GM21528 (cell line): ENCODE data around the gene DYNLT5.
A peak's percentile ranks its signal among the peaks of the same experiment; 100 is the strongest.

Experiments
- ATAC-seq: cut with Tn5 transposase; IDR thresholded peaks from one replicate; pipeline ENCODE4 v1.9.1; 2021; ENCODE audit warnings: mild to moderate bottlenecking, moderate library complexity; ENCODE audit not compliant: unreplicated experiment, low FRiP score

The DYNLT5 gene

DNA sequence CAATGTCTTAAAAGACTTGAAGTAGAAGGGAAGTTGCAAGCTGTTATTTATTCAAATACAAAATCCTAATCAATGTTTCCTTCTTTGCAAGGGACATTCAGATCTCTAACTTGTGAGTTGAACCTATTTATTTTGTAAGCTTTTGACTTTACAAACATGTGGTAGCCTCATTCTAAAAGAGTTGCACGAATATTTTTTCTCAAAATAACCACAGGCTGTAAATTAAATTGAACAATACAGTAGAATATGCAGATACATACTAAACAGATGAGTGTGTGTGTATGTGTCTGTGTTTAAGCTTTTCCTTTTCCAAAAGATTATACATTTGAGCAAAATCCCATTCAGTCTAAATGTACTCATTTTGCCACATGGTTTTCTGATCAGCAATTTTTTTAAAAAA is 4.8 kb upstream of the DYNLT5 start:
- ATAC-seq = no peak

DNA sequence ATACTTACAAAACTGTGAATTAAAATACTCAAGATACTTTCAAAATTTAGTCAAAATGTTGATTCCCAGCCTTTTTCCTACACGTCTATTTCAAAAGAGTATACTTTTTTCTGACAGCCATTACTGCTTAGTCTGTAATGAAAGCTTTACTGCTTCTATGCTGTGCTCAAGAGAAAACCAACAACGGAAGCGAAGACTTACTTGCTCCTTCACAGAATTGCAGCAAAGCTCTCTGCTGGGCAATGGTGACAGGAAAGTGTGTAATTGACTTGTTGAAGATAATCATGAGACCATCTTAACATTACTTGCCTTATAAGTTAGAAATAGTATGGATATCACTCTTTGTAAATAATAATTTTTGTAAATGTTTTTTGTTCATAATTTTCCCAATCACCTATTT is 1.7 kb upstream of the DYNLT5 start:
- ATAC-seq = no peak

DNA sequence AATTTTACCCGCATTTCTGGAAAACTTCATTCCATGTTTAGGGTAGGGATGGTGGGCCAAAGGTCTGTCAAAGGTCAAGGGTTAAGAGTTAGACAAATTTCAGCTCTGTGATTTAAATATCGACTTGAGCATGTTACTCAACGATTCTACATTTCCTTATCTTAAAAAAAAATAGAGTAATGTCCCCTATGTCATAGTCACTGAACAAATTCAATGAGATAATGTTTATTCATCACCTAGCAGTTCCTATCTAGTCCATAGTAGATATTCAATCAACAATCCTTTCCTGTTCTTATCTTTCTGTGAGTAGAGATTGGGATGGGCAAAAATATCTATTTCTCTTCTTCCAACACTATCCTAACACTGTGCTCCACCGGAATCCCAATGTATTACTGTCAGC is 1.1 kb upstream of the DYNLT5 start:
- ATAC-seq = no peak

DNA sequence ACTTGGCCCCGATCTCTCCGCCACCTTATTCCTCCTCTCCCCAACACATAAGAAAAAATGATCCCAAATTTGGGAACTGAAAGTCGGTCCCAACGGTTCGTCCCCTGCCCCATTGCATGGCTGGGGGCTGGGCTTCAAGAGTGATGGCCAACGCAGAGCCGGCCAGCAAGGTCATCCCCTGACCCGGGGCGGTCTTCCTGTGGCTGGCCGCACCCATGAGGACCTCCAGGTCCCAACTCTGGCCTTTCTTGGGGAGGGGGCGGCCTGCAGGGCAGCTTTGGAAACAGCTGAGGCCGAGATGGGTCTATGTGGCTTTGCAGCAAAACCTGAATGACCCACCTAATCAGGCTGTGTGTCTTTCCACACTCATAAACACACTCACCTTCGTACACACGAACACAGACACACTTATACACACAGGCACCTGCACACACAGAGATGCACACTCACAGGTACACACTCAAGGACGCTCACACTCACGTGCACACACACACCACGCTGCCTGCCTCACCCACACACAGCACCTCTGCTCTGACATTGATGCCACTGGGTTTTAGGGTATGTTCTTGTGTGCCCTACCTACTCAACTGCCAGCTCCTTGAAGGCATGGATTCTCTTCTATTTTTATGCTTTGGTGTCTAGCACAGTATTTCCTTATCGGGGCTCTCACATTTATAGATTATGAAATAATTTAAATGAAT is 562 bp downstream of the DYNLT5 start:
- ATAC-seq = no peak

DNA sequence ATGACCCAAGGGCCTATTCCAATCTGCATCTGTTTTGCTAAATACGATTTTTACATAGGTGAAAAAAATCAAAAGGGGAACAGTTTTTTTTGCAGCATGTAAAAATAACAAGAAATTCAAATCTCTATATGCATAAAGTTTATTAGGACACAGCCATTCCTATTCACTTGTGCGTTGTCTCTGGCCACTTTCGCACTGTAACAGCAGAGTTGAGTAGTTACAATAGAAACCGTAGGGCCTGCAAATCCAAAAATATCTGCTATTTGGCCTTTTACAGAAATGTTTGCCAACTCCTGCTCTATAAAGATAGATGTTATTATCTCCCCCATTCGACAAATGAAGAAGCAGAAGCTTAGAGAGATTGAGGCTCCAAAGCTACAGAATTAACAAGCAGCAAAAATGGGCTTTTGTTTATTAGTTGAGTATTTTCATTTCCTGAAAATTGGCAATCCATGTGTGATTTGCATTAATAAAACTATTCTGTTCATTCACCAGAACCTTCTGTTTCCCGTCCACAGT is 5.5 kb downstream of the DYNLT5 start:
- no peak for ATAC-seq

DNA sequence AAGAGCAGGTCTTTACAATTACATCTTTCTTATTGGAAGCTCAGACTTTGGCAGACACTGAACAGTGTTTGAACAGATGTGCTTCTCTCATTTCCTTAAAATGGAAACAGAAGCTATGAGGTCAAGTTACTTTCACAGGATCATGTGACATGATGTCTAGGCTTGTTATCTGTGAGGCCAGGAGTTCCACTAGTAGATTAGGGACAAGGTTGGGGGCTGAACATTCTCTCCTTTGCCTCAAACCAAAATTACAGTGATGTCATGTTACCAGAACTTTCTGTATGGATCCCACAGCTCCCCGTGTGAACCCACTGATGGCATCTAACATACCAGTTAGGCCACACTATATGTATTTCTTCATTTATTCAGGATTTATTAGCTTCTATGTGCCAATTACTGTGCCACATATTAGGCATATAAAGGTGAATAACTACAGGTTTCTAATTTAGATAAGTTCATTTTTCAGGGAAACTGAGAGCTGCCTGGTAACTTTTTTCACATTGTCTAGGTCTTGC is 6.0 kb downstream of the DYNLT5 start:
- peak; percentile 100 for ATAC-seq

DNA sequence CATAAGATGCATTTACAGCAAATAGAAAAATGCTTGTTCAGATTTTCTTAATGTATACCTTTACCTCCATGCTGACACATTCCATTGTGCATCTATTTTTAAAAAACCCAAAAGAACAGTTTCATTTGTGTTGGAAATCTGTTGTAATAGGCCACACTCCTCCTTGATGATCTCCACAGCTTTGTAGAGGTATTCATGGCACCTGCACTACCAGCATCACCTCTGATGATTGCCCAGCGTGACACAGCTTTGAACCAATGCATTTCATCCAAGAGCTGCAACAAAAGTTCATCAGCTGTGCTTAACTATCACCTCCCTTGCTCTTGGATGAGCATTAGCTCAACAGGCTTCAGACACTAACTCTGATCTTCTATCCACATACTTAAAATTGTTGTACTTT is 8.2 kb downstream of the DYNLT5 start:
- no peak for ATAC-seq

DNA sequence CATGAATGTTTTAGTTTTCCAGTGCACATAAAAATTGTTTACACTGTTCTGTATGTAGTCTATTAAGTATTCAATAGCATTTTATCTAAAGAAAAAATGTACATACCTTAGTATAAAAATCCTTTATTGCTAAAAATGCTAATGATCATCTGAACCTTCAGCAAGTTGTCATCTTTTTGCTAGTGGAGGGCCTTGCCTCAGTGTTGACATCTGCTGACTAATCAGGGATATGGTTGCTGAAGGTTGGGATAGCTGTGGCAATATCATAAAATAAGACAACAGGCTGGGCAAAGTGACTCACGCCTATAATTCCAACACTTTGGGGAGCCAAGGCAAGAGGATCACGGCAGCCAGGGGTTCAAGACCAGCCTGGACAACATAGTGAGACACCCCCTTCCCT is 9.0 kb downstream of the DYNLT5 start:
- no peak for ATAC-seq

DNA sequence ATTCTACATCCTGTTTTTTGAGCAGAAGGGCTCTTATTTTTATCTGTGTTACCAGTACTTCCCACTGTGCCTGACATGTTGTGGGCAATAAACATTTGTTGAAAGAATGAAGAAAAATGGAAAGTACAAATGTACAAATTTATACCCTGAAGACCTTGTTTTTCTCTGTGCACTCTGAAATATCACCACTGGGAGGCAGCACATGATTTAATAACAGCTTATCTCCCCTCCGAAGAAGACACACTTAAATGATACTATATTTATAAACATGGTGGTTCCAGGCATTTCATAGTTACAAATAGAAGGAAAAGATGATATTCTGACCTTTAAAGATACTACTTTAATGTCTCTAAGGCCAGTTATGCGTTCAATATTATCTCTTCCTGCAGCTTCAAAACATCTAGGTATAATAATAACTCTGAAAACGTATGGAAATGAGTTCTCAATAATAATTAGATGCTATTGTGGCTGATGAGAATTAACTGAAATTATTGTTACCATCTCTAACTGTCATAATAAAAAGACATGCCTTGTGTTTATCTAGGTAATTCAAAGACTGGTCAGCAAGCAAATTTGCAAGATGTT is 12.8 kb downstream of the DYNLT5 start:
- peak; percentile 55 for ATAC-seq

DNA sequence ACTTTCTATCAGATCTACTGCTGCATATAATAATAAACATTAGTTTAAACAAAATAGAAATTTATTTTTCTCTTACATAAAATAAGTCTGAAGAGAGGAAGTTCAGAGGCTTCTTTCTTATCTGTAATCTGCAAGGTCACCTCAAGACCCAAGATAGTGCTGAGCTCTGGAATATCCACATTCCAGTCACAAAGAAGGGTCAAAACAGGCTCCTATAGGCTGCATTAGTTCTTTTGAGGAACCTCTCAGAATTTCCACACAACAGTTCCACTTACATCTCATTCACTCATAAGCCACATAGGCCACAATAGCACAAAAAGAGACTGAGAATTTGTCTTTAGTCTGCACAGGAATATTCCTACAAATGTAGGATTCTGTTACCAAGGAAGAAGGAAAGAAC is 15.4 kb downstream of the DYNLT5 start:
- ATAC-seq = no peak

DNA sequence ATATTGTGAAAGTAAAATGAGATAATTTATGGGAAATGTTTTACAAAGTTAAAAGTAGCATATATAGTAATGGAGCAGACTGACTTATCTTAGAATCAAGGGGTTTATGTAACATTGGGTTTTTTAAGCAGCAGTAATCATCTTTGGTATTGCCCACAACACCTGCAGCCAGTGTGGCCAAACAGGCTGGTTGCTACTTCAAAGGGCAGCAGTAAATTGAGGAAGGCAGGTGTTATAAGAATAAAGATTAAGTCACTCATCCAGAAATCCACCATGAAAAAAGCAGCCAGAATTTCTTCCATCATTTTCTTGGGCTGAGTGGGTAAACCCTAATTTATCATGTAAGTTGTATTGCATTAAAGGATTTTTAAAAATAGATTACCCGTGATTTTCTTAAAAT is 16.7 kb downstream of the DYNLT5 start:
- ATAC-seq = no peak

DNA sequence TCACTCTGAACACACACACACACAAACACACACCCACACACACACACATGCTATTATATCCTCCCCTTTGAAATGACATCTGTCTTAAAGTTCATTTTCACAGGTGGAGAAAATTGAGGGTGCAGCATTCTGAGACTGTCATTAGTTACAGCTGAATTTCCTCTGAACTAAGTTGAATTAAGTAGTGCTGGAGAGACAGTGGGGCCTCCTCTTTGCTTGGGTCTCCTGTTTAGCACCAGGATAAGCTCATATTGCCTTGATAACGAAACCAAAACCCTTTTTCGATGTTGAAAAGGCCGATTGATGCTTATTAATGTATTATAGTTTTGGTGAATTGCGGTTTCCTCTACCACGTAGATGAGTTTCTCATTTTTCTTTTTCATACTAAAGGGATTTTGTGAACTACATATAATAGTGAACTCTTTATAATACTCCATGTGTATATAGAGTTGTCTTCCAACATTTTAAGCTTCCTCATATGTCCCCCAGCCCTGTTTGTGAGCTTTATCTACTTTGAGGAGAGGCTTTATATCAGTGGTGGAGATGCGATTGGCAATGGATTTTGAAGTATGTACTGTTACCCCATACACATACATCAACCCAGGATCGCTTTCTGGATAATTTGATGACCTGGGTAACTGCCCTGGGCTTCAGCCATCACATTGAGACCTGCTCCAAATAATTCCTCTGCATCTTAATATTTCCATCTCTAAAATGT is 17.4 kb downstream of the DYNLT5 start:
- ATAC-seq = no peak

DNA sequence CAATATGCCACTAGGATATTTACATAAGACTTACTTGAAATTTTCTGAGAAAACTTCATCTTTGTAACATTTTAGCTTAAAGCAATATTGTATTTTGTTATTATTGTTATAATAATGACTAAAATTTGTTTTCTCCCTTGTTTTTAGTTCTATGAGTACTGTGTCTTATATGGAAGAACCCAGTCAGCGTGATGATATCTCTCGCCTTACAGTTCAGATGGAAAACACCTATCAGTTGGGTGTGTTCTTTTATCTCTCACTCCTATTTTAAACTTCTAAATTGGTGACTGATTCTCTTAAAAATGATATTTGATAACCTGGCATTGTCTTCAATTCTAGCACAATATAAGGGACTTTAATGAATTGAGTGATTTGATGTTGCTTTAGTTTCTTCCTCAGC is 18.0 kb downstream of the DYNLT5 start:
- ATAC-seq = no peak

DNA sequence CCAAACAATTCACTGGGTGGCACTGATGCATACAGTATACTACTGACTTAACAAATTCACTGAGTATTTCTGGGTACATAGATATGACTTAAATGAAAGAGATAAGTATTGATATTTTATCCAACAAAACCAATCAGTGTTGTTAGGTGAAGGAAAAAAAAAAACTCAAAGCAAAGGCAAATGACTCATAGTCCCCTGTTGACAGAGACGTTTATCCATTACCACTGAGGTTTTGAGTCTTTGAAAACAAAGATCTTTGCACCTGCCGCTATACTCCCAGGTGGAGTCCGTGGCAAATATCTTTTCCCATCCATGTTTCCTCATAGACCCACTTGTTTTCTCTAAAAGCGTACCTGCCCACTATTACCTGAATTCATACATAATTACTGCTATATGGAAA is 18.4 kb downstream of the DYNLT5 start:
- ATAC-seq = no peak

DNA sequence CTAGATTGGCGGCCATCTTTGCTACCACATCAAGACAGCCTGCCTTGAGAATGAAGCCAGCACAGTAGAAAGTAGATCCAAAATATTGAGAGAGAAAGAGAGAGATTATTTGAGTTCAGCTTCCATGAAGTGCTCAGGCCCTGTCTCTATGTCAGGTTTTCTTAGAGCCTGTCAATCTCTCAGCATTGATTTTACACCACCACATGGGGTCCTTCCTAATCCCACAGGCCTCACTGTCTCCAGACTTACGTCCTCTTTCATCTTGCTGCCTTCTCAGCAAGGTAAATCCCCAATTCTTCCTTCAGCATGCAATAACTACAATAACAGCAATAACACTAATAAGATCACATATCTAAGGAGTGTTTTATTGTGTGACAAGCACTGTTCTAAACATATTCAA is 21.0 kb downstream of the DYNLT5 start:
- ATAC-seq = no peak

DNA sequence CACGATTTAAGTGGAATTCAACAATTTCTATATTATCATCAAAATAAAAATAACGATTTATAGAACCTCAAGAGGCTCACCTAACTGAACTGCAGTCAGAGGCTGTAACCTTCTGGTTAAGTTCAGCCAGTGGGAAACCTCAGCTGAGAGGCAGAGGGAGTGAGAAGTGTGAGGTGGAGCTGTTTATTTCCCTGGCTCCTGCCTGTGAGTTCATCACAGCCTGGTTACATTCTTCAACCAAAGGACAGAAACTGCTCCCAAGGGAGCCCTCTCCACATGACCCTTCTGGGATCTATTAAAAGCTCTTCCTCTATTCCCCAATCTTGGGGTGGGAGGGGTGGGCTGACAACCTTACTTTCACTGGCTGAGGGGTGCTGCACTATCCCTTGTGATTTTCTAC is 22.2 kb downstream of the DYNLT5 start:
- no peak for ATAC-seq

DNA sequence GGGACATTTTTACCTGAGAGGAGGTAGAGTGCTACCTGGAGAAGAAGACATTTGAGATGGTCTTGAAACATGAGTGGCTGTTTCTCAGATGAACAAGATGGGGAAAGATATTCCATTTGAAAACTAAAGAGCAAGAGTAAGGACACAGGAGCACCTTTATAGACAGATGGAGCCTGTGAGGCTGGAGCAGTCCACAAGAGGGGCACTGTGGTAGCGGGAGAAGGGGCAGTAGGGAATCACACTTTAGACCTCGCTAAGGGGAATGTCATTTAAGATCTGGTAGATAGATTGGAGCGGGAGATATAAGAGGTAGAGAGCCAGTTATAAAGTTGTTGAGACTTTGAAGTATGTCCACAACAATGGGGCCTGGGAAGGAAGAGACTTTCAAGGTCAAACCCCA is 23.4 kb downstream of the DYNLT5 start:
- ATAC-seq = no peak

DNA sequence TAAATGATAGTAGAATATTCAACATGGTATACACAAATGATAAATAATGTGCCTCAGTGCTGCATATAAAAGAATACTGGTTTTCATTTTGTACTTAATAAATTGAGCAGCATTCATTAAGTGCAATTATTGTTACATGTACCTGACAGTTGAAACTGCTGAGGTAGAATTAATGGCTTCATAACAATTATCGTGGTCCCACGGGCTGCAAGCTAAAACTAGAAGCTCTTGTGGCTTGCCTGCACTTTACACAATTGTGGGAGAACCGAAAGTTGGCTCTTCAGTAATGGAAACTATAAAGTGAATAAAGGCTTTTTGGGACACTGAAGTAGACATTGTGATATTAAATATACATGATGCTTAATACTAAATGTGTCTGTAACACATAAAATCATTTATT is 25.6 kb downstream of the DYNLT5 start:
- ATAC-seq = no peak

DNA sequence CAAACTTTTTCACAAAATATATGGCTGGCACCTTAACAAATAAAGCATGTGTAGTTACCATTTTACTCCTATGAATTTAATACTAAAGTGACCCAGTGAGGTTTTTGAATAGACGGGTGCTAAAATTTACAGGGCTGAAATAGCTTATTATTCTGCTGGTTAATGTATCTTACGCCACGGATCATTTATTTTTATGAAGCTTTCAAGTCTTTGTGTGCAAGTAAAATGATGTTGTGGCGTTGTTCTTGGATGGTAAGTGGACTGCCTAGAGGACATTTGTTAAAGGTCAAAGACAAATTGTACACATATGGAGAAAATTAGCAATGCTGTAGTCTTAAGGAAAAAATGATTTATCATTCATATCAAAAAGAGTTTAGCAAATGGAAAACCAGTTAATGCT is 26.0 kb downstream of the DYNLT5 start:
- ATAC-seq = no peak

DNA sequence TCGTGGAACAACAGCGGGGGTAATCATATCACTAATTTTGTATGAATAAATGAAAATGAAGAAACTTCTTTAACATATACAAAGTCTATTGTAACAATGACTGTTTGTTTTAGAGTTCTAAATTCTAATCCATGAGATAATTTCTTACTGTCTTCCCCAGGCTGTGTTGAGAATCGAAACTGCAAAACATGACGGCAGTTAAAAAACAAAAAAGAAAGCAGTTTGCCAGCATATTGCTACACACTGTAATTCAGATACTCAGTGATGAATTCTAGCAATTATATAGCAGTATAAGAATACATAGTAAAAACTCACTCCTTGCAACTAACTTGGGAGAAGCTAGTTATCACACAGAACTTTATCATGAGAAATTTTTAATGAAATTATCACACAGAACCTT is 26.7 kb downstream of the DYNLT5 start:
- ATAC-seq = no peak

DNA sequence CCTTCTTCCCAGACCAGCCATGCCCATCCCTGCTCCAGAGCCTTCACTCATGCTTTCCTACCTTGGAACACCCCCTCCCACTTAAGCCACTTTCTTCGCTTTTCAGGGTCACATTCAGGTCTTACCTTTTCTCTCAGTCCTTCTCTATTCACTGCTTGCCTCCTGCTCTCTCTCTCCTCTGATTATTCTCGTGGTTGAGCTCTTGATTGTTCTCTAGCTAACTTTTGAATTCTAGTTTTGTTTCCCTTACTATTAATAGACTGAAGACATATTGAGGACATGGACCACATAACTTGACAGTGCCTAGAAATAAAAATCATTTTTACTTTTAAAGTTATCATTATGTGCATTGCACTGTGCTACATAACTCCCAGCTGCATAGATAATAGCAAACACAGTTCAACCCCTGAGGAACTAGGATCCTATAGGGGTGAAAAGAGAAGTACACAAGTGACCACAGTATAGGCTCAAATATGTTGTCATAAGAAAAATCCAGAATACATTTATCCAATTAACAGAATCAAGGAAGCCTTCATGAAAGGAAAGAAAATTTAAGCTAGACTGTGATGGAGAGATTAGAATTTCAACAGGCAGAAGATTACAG is 27.3 kb downstream of the DYNLT5 start:
- ATAC-seq = no peak
